Cardiac muscle cell (in vitro differentiated cells and primary cell): Measurements from ENCODE around the gene BBC3. TPM values are rescaled to one million over a fixed set of nuclear protein-coding genes. Genes with fewer than 3 reads are reported as not detected.

Experiments
- DNase-seq, 2 donors: peaks; one replicate each; pipeline versions ENCODE4 v3.0.0 to v3.0.0-alpha.2; 2010 to 2017; ENCODE audit warnings: low read depth in 1 of 2, low spot score in 1 of 2
- H3K27ac ChIP-seq: fragments of 200-600 bp; sonication (generic); 2 replicates; pipeline ENCODE4 v1.5.1; 2016
- H3K27me3 ChIP-seq: fragments of 200-600 bp; sonication (generic); 2 replicates; pipeline ENCODE4 v1.6.0; 2016; ENCODE audit warnings: control low read depth
- H3K36me3 ChIP-seq: fragments of 200-600 bp; sonication (generic); 2 replicates; pipeline ENCODE4 v1.5.1; 2016; ENCODE audit warnings: control low read depth
- H3K4me1 ChIP-seq: fragments of 200-600 bp; sonication (generic); 2 replicates; pipeline ENCODE4 v1.8.1; 2017; ENCODE audit warnings: low read depth, mild to moderate bottlenecking, mixed run types
- H3K4me3 ChIP-seq: fragments of 200-600 bp; sonication (generic); 2 replicates; pipeline ENCODE4 v1.5.1; 2016; ENCODE audit warnings: mild to moderate bottlenecking
- H3K9me3 ChIP-seq: fragments of 200-600 bp; sonication (generic); 2 replicates; pipeline ENCODE4 v1.5.1; 2017; ENCODE audit warnings: low read depth, mild to moderate bottlenecking, control low read depth
- polyA plus RNA-seq: library from polyadenylated mRNA; unstranded; fragments of >200 nt; fragmentation: Nextera tagmentation; extraction: Ambion mirVana; gene quantifications from 2 replicates; pipeline ENCODE4 v1.2.1, GENCODE V29; 2016
- total RNA-seq: library from RNA; depleted of rRNA; stranded (reverse); fragments of >200 nt; gene quantifications from 2 replicates; pipeline ENCODE4 v1.2.3, GENCODE V29; 2016
- TF ChIP-seq, protein P1 (sequence below): IDR thresholded peaks from 2 replicates; pipeline ENCODE4 v1.5.1; 2012; ENCODE audit warnings: low read depth, mild to moderate bottlenecking, low read length

The BBC3 gene
- total and polyA plus RNA-seq, 2 experiments from 2014 or later = 12.9 to 21.5 TPM

DNA sequence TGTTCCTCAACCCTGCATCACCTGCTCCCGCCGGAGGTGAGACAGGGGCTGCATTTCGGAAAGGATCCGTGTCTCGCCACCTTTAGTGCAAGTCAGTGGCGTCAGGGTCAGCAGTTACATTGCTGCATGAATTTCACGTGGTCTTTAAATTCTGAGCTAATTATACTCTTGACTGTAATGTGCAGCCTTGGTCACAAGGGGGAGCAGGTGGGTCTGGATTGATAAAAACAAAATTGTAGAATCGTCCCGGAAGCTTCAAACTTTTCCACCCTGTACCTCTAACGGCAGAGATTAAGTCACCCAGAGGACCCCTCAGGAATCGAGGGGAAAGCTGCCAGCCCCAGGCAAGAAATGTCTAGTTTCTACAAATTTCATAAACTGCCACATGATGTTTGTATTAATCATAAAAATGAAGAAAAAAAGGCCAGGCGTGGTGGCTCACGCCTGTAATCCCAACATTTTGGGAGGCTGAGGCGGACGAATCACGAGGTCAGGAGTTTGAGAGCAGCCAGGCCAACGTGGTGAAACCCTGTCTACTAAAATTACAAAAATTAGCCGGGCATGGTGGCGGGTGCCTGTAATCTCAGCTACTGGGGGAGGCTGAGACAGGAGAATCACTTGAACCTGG is 20.2 kb downstream of the BBC3 start:
- H3K27me3 ChIP-seq = no peaks in the 10 kb centered on the region
- no peaks in the 10 kb centered on the region for H3K9me3 ChIP-seq
- peaks cover 7% of the 10 kb centered on the region for H3K36me3 ChIP-seq
- TF ChIP-seq, protein P1, sequence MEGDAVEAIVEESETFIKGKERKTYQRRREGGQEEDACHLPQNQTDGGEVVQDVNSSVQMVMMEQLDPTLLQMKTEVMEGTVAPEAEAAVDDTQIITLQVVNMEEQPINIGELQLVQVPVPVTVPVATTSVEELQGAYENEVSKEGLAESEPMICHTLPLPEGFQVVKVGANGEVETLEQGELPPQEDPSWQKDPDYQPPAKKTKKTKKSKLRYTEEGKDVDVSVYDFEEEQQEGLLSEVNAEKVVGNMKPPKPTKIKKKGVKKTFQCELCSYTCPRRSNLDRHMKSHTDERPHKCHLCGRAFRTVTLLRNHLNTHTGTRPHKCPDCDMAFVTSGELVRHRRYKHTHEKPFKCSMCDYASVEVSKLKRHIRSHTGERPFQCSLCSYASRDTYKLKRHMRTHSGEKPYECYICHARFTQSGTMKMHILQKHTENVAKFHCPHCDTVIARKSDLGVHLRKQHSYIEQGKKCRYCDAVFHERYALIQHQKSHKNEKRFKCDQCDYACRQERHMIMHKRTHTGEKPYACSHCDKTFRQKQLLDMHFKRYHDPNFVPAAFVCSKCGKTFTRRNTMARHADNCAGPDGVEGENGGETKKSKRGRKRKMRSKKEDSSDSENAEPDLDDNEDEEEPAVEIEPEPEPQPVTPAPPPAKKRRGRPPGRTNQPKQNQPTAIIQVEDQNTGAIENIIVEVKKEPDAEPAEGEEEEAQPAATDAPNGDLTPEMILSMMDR = peak; percentile 80
- H3K4me1 ChIP-seq = no peaks in the 10 kb centered on the region
- no peak overlapping the region for H3K4me3 ChIP-seq
- H3K27ac ChIP-seq = no peak overlapping the region
- peak; percentile 80 to 87 for DNase-seq

DNA sequence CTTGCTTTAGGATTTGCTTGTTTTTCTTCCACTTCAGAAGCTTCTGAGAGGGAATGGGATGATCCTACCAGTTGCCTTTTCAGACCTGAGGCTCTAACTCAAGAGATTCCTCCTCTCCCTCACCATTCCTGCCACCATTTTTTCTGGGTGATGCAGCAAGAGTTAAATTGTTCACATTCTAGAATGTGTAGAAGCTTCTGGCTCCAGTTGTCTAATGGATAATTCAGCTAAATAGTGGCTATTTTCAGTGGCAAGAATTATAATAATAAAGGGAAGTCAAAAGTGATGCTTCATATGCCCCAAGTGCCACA is 20.9 kb downstream of the BBC3 start:
- Histone ChIP-seq H3K4me1 (no peaks in the 10 kb centered on the region), H3K36me3 (peaks cover 7% of the 10 kb centered on the region), H3K9me3 (no peaks in the 10 kb centered on the region), H3K27me3 (no peaks in the 10 kb centered on the region), H3K27ac (peak overlapping the region; percentile 19), H3K4me3 (no peak overlapping the region)
- TF ChIP-seq, protein P1 = no peak
- no peak for DNase-seq

DNA sequence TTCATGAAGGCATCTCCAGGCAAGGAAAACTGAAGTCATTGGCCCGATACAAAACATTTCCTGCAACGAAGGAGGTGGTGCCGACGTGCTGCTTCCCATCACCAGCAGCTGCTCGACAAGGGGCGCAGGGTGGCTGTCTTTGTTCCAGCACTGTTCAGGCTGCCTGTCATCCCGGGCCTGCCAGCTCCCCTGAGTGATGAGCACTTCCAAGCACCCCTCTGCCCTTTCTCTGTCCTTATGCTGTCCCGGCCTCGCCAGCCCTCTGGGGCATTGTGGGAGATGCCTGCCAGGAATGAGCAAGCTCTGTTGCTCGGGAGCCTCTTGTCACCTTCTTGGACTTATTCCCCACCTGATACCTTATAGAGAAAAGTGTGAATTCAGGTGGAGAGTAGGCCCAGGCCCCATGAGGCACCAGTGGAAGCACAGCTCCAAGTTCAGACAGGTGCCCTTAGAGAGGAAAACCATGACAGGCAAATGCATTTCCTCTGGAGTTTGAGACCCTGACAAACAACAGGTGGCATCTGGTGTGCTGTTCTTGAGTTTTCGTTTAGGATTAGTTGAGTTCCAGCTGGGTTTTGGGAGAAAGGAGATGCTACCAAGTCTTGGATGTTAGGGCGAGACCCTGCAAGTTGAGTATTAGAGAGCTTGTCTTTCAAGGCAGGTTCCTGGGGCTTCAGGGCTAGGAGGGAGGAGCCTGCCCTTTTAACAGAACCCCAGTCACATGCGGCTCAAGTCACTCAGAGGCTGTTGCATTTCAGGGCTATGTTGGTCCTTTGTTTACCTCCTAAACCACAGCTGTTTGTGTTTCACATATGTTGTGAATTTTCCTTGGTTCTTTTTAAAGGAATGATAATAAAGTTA is 21.4 kb downstream of the BBC3 start:
- no peak for DNase-seq
- no peaks in the 10 kb centered on the region for H3K9me3 ChIP-seq
- H3K27me3 ChIP-seq = no peaks in the 10 kb centered on the region
- peak overlapping the region; percentile 19 for H3K27ac ChIP-seq
- H3K4me1 ChIP-seq = no peaks in the 10 kb centered on the region
- H3K4me3 ChIP-seq = no peak overlapping the region
- peaks cover 11% of the 10 kb centered on the region for H3K36me3 ChIP-seq
- TF ChIP-seq, protein P1 = no peak

DNA sequence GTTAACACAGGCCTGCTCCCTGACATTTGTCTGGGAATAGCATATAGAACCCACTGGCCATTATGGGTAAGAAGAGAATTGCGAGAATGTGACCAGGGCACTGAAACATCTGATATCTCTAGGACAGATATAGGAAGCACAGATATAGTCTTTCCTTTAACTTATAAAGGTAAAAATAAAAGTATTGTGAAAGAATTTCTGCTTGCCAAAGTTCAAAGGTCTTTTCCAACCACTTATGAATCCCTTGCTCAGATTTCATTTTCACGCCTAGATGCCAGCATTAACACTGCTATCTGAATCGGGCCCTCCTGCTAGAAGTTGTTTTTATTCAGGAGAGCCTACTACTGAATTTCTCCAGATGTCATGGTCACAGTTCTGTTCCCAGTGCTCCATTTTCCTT is 27.7 kb downstream of the BBC3 start:
- peaks cover 5% of the 10 kb centered on the region for H3K36me3 ChIP-seq
- H3K27me3 ChIP-seq = no peaks in the 10 kb centered on the region
- no peak for DNase-seq
- TF ChIP-seq, protein P1 = no peak
- H3K27ac ChIP-seq = peak overlapping the region; percentile 68
- no peak overlapping the region for H3K4me3 ChIP-seq
- H3K9me3 ChIP-seq = no peaks in the 10 kb centered on the region
- no peaks in the 10 kb centered on the region for H3K4me1 ChIP-seq

DNA sequence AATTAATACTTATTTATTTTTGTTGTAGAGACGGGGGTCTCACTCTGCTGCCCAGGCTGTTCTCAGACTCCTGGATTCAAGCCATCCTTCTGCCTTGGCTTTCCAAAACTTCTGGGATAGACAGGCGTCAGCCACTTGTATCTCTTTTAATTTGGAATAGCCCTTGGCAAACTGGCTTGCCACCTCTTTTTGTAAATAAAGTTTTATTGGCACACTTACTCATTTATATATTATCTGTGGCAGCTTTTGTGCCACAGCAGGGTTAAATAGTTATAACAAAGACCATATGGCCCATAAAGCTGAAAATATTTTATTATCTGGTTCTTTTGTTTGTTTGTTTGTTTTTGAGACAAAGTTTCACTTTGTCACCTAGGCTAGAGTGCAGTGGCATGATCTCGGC is 30.5 kb downstream of the BBC3 start:
- no peaks in the 10 kb centered on the region for H3K9me3 ChIP-seq
- no peak overlapping the region for H3K4me3 ChIP-seq
- H3K27ac ChIP-seq = no peak overlapping the region
- DNase-seq = no peak
- no peaks in the 10 kb centered on the region for H3K27me3 ChIP-seq
- H3K36me3 ChIP-seq = peaks cover 14% of the 10 kb centered on the region
- H3K4me1 ChIP-seq = no peaks in the 10 kb centered on the region
- TF ChIP-seq, protein P1 = no peak
